HEK293 (cell line): ENCODE results near the gene CDK3.

Experiments
- SETDB1 ChIP-seq: IDR thresholded peaks from one replicate; pipeline ENCODE4 v1.6.1; 2017; ENCODE audit warnings: mild to moderate bottlenecking, low read length, moderate library complexity, mixed read lengths; ENCODE audit not compliant: insufficient read length
- ZFHX2 ChIP-seq: fragments of 450-650 bp; formaldehyde crosslinking; conservative IDR thresholded peaks from 2 replicates; pipeline ENCODE4 v1.5.1; 2016; ENCODE audit warnings: missing biosample characterization, missing genetic modification characterization
- ZNF311 ChIP-seq: fragments of 450-650 bp; formaldehyde crosslinking; IDR thresholded peaks from 2 replicates; pipeline ENCODE4 v1.5.1; 2017; ENCODE audit warnings: missing biosample characterization, missing genetic modification characterization, borderline replicate concordance
- ZNF350 ChIP-seq: fragments of 450-650 bp; formaldehyde crosslinking; IDR thresholded peaks from 2 replicates; pipeline ENCODE4 v1.5.0; 2017; ENCODE audit warnings: missing biosample characterization, mild to moderate bottlenecking, missing genetic modification characterization
- ZNF596 ChIP-seq: fragments of 450-650 bp; IDR thresholded peaks from 2 replicates; pipeline ENCODE4 v1.5.0; 2018; ENCODE audit warnings: missing biosample characterization, mild to moderate bottlenecking, missing genetic modification characterization, moderate library complexity

GRCh38 chr17:76048711-76049110 lies 48.1 kb downstream of the CDK3 start:
- TF ChIP-seq ZNF311 (tag by site-specific recombination), result no peak
- no peak for TF ChIP-seq ZNF596 (tag by site-specific recombination)
- no peak for TF ChIP-seq ZNF350 (tag by site-specific recombination)
- no peak for TF ChIP-seq SETDB1
- no peak for TF ChIP-seq ZFHX2 (tag by site-specific recombination)
